Glomerular visceral epithelial cell (primary cell): Measurements from ENCODE around the gene C1GALT1C1.

Experiments used
- DNase-seq: peaks from one replicate; pipeline ENCODE4 v3.0.0-alpha.2; 2016; ENCODE audit errors: extremely low spot score

The C1GALT1C1 gene

DNA sequence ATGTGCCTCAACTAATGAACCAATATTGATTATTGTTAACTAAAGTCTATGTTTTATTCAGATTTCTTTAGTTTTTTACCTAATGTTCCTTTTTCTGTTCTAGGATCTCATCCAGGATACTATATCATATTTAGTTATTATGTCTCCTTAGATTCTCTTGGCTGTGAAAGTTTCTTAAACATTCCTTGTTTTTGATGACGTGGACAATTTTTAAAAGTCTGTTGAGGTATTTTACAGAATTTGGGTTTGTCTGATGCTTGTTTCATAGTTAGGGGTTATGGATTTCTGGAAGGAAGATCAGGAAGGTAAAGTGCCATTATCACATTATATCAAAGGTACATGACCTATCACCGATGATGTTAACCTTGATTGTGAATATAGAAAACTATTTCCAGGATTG is 44.2 kb downstream of the C1GALT1C1 start:
- no peak for DNase-seq
